GM12873 (cell line): ENCODE data around the gene DNAH7.

Experiments
- CTCF ChIP-seq: IDR thresholded peaks from 2 replicates; pipeline ENCODE4 v1.5.1; 2012; ENCODE audit warnings: low read depth, mild to moderate bottlenecking, moderate library complexity, low read length, control low read depth; ENCODE audit not compliant: insufficient read depth; ENCODE audit errors: missing control alignments

The DNAH7 gene

GRCh38 chr2:195722075-195722474, 346.6 kb downstream of the DNAH7 start:
- no peak for TF ChIP-seq CTCF

GRCh38 chr2:195721042-195721441, 347.6 kb downstream of the DNAH7 start:
- TF ChIP-seq CTCF: no peak

GRCh38 chr2:195716466-195716865, 352.2 kb downstream of the DNAH7 start:
- TF ChIP-seq CTCF: no peak

- TF ChIP-seq CTCF: no peak
Measured at GRCh38 chr2:195711478-195711877, 357.2 kb downstream of the DNAH7 start.

- no peak for TF ChIP-seq CTCF
Measured at GRCh38 chr2:195709901-195710806, 358.5 kb downstream of the DNAH7 start.

- no peak for TF ChIP-seq CTCF
Measured at GRCh38 chr2:195706161-195706900, 362.3 kb downstream of the DNAH7 start.

- TF ChIP-seq CTCF: no peak
Measured at GRCh38 chr2:195700480-195700879, 368.2 kb downstream of the DNAH7 start.
